ENCODE results near the gene ELL.

Gene ELL

GRCh38 chr19:18503971-18504885 is 17.6 kb downstream of the ELL start:
- no peak for FAIRE-seq

DNA sequence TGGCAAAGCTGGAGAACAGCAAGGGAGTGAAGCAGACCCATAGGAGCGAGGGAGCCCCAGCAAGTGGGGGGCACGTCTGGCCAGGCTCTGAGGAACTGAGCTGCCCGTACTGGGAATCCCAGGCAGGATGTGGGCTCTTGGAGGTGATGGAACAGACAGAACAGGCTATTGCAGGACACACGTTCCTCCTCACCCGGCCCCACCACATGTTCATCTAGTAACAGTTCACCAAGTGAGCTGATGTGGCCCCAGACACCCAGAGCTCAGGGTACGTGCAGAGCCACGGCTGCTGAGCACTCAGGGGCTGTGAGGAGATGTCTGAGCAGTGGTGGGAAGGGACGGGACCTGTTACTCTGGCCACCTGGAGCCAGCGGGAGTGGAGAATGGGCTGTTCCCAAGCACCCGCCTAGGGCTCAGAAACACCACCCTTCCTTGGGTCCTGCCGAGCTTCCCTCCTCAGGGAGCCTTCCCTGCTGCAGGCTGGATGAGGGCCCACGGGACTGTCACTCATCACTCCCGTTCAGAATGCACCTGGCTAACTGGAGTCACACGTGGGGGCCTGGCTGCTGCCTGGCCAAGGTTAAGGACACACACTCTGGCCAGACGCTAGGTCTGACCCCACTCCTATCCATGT is 18.4 kb downstream of the ELL start:
- no peak for FAIRE-seq

DNA sequence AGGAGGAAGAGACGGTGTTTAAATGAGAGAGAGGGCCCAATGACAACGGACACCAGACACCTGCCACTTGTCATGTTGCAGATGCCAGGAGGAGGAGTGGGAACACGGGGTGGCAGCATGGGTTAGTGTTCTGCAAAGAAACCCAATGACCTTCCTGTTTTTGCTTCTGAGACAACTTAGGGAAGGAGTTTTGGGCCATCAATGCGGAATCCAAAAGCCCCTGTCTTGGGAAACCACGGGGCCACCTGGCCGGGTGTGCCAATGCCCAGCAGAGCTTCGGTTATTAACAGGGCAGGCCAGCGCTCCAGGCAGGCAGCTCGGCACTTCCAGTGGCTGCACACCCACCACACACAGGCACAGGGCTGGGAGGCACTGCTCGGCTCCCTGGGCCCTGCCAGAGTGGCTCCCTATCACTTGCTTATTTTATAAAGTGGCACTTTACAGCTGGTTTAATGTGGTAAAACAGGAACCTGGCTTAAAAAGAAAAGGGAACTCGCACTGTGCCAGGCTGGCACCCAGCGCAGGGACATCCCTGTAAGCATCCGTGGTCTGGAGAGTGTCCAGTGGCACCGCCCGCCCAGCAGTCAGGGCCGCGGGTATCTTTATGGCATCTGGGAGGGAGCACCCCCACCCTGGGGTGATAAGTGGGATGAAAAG is 19.1 kb downstream of the ELL start:
- FAIRE-seq = no peak

- no peak for FAIRE-seq
These were observed 19.6 kb downstream of the ELL start for GRCh38 chr19:18502246-18502637.

DNA sequence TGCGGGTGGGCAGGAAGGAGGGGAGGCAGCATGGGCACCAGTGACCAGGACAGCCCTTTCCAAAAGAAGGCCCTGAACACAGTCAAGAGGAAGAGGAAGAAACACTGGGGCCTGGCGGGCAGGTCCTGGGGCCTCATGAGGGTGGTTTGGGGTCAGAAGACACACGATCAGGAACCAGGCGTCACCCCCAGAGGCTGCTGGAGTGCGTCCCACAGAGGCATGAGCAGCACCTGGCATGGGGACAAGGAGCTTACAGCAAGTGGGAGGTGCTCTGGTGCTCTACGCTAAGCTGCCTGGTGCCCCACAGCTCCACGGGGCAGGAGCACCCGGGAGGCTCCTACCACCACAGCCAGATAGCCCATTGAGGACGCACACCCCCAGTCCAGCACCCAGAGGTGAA is 20.0 kb downstream of the ELL start:
- no peak for FAIRE-seq

DNA sequence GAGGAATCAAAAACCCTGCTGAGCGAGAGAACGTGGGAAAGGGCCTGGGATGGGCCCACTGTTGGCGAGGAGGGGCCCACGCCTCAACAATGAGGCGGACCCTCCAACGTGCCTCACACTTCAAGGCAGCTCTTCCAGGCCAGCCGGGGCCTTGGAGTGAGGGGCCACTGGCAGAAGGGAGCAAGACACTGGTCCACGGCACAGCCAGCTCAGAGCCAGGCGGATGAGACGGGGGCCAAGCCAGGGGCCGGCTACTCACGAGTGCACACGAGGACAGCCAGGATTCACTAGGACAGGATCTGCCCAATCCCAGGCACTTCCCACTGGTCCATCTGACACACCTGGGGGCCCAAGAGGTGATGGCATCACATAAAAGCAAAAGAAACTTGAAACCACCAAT is 20.5 kb downstream of the ELL start:
- FAIRE-seq = no peak

DNA sequence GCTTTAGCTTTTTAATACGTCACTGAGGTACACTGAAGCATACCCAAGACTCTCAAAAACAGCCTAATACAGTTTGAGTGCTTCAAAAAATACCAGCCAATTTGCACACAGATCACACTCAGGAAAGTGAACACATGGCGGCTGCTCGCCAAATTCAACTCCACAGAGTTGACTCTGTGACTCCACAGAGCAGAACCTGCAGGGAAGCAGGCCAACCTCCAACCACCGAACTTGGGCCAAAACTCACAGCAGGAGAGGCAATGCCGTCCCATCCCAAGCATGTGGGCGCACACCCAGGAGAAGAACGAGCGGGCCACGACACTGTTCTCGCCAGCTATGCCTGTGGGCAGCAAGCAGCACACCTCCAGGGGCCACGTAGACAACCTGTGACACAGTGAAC is 21.1 kb downstream of the ELL start:
- no peak for FAIRE-seq

DNA sequence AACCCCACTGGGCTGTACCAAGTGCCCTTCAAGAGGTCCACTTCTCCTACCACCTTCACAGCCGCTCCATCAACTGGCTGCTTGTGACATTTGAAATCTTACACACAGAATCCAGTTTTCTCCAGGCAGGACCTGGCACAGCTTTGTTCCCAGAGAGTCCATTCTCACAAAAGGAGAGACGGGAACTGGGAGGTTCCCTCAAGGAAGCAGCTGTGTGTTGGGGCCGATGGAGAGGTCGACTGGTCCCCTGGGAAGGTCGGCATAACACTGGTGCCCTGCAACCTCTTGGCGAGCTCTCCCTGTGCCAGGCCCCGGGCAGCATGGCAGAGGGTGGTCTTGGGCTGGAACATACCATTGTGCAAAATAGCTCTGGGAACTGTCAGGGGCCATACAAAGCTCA is 21.5 kb downstream of the ELL start:
- FAIRE-seq = no peak

- no peak for FAIRE-seq
These were observed 22.7 kb downstream of the ELL start for GRCh38 chr19:18499055-18499775.

GRCh38 chr19:18496980-18497256 is 25.0 kb downstream of the ELL start:
- no peak for FAIRE-seq

- no peak for FAIRE-seq
These were observed 25.5 kb downstream of the ELL start for GRCh38 chr19:18496167-18496979.

DNA sequence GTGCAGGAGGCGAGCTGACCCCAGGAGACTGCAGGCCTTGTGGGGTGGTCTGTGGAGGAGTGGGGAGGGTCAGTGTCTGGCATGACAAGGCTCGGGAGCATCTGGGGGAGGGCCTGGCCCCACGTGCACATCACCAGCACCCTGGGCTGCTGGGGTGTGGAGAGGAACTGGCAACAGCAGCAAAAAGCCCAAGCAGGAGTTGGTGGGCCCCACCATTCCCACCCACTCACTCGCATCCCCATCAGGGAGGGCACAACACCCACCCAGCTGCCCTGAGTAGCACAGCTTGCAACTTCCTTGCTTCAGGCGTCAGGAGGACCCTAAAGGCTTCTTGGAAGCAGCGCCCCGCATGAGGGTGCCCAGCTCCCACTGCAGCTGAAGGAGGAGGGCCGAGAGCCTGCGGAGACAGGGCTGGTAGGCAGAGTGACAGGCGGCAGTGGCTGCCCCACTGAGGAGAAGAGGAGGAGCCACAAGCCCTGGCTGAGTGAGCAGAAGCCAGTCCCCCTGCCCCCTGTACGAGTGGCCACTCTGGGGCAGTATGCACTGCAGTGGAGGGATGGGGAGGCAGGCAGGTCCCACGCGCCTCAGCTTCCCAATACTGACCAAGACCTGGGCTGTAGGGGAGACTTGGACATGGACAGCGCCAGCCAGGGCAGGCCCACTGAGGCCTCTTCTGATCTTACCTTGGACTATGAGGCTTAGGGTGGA is 26.5 kb downstream of the ELL start:
- FAIRE-seq = no peak

DNA sequence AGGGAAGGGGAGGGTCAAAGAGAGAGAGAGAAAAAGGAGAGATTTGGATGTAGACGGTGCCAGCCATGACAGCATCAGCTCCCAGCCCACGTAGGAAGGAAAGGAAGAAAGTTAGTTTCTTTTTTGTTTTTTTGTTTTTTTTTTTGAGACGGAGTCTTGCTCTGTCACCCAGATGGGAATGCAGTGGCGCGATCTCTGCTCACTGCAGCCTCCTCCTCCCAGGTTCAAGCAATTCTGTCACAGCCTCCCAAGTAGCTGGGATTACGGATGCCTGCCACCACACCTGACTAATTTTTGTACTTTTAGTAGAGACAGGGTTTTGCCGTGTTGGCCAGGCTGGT is 27.6 kb downstream of the ELL start:
- no peak for FAIRE-seq

DNA sequence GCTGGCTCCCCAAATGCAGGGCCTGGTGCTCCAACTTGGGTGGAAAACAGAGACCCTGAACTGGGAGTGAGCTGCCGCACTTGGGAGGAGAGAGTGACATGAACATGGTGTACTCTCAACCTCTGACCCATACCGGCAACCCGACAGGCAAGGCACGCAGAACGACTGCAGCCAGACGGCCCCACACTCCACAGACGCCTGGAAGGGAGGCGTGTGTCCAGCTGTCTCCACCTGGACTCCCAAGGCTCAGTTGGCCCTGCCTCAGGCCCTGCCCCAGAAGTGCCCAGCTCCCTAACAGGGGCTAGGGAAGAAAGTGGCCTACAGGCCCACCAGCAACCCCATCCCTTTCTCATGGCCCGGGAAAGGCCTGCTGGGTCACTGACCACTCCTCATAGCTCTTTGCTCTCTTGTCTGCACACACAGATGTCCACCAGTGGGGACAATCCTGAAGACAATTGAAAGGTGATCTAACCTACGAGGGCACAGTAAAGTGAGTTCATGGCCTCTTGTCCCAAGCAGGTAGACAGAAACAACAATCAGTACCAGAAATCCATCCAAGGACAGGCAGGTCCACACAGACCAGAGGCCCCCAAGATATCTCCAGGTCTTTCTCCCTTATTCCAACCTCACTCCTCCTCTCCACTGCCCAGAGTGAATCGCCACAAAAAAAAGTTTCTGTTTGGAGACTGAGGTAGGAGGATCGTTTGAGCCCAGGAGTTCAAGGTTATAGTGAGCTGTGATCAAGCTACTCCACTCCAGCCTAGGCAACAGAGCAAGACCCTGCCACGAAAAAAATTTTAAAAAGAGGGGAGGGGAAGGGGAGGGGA is 28.2 kb downstream of the ELL start:
- no peak for FAIRE-seq

- FAIRE-seq = no peak
These were observed 29.6 kb downstream of the ELL start for GRCh38 chr19:18491995-18492953.

DNA sequence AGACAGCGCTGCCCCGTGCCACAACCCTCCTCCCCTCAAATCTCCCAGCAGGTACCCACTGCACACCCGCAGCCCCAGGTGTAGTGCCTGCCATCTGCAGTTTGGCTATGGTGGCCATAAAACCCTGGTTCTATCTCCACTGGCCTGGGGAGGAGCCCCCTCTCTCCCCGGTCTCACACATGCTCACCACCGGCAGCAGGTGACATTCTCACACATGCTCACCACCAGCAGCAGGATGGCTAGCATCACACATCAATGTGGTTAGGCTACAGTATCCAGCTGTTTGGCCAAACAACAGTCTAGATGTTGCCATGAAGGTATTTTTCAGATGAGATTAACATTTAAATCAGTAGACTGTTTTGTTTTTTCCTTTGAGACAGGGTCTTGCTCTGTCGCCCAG is 31.1 kb downstream of the ELL start:
- FAIRE-seq = no peak

- FAIRE-seq = no peak
These were observed 32.2 kb downstream of the ELL start for GRCh38 chr19:18489627-18490184.

DNA sequence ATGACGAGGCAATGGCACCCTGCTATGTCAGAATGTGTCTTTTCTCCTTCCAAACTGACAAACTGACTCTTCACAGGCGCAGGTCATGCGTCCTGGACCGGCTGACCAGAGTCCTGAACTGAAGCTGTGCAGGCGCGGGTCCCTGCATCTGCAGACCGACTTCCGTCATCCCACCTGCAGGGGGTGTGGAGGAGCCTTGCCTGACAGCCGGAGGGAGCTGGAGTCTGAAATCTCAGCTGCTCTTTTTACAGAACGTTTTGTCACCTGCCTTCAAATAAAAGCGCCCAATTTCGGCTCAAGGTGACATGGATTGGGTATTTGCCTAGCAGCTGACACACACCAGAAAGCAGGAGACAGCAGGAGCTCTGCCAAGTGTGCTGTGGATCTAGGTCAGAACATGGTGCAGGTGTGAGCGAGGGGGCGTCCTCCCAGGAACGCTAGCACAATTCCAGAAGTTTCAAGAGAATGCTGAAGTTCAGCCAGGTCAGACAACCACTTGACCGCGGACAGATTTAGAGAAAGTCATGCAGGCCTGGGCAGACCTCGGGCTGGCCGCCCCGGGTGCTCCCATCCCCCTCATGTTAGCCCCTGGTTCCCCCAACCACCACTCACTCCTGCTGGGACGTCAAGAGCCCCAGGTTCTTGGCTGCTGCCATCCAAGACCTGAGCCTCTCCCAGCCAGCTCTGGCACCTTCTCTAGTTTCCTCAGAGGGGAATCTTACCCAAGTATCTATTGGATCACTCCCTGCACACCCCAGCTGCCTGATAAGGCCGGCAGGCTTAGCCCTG is 32.8 kb downstream of the ELL start:
- FAIRE-seq = no peak

DNA sequence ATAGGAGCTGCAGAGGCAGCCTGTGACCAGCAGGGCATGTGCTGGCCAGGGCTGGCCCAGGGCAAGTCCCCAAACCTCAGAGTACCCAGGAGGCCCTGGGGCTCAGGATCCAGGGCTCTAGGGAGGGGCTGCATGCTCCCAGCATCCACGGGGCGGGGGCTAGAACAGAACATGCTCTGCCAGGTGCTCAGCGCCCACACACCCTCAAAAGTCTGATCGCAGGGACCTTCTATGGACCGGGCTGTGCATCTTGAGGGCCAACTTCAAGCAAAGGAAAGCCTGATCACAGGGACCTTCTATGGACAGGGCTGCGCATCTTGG is 33.5 kb downstream of the ELL start:
- no peak for FAIRE-seq
